Stimulated activated CD4-positive, alpha-beta T cell treated with anti-CD3 and anti-CD28 coated beads, Interleukin-1b, Interleukin-23, amount 100 ng/mL, for 24 hours (primary cell): ENCODE results near the gene ALPI.
"Not testable (repeated sequence)": the region's sequence is repeated elsewhere in the genome, so short reads cannot be mapped to it uniquely, and the experiment has no call there.

Experiments
- DNase-seq, 4 experiments: peaks; one replicate each; pipeline ENCODE4 v3.0.0-alpha.2; 2020; ENCODE audit warnings: low read depth in 4 of 4, low spot score in 1 of 4

The ALPI gene

GRCh38 chr2:232455426-232456255, at the start of gene ALPI:
Gene ALPI, plus strand, starts transcription at chr2:232456153. Its CDS starts 47 bp downstream, at chr2:232456200.
- DNase-seq: no peak

- no peak for DNase-seq
Measured at GRCh38 chr2:232406556-232407310, 49.2 kb upstream of the ALPI start, which contains the start of gene ALPG. Gene ALPG, plus strand, starts transcription at chr2:232406844. Its CDS starts 51 bp downstream, at chr2:232406895.

- not testable (repeated sequence) for DNase-seq
Measured at GRCh38 chr2:232407428-232408150, 48.4 kb upstream of the ALPI start.

- not testable (repeated sequence) for DNase-seq
Measured at GRCh38 chr2:232408269-232408668, 47.7 kb upstream of the ALPI start.

GRCh38 chr2:232409617-232410016, 46.3 kb upstream of the ALPI start:
- not testable (repeated sequence) for DNase-seq

GRCh38 chr2:232410238-232410900, 45.6 kb upstream of the ALPI start:
- no peak for DNase-seq

- no peak for DNase-seq
Measured at GRCh38 chr2:232411901-232412629, 43.9 kb upstream of the ALPI start.

GRCh38 chr2:232412986-232413385, 43.0 kb upstream of the ALPI start:
- no peak for DNase-seq

- no peak for DNase-seq
Measured at GRCh38 chr2:232415138-232415690, 40.7 kb upstream of the ALPI start.

GRCh38 chr2:232415736-232416520, 40.0 kb upstream of the ALPI start:
- no peak for DNase-seq

- DNase-seq: no peak
Measured at GRCh38 chr2:232416521-232417470, 39.2 kb upstream of the ALPI start.

- no peak for DNase-seq
Measured at GRCh38 chr2:232417489-232417888, 38.5 kb upstream of the ALPI start.

GRCh38 chr2:232418056-232418455, 37.9 kb upstream of the ALPI start:
- no peak for DNase-seq

GRCh38 chr2:232418466-232419244, 37.3 kb upstream of the ALPI start:
- DNase-seq: no peak

- DNase-seq: no peak
Measured at GRCh38 chr2:232419245-232420072, 36.5 kb upstream of the ALPI start.

GRCh38 chr2:232420073-232420454, 35.9 kb upstream of the ALPI start:
- DNase-seq: no peak
